KMS-11 (cell line): ENCODE results near the gene SLC25A17.

Experiments used
- H2AFZ ChIP-seq: fragments of 200-600 bp; sonication (generic); 2 replicates; pipeline ENCODE4 v1.6.1; 2016; ENCODE audit warnings: antibody characterized with exemption, mixed run types, low read depth
- H3K27ac ChIP-seq: fragments of 200-600 bp; sonication (generic); 2 replicates; pipeline ENCODE4 v1.6.1; 2016; ENCODE audit warnings: mild to moderate bottlenecking, mixed run types
- H3K27me3 ChIP-seq: fragments of 200-600 bp; sonication (generic); 2 replicates; pipeline ENCODE4 v1.6.1; 2017; ENCODE audit warnings: mild to moderate bottlenecking, low read depth, mixed run types, moderate library complexity; ENCODE audit not compliant: insufficient read depth
- H3K36me3 ChIP-seq: fragments of 200-600 bp; sonication (generic); 2 replicates; pipeline ENCODE4 v1.6.1; 2017; ENCODE audit warnings: mild to moderate bottlenecking, mixed run types; ENCODE audit not compliant: insufficient read depth
- H3K4me1 ChIP-seq: fragments of 200-600 bp; sonication (generic); 2 replicates; pipeline ENCODE4 v1.6.1; 2016; ENCODE audit warnings: mild to moderate bottlenecking, low read depth, mixed run types; ENCODE audit not compliant: poor library complexity, severe bottlenecking
- H3K4me2 ChIP-seq: fragments of 200-600 bp; sonication (generic); 2 replicates; pipeline ENCODE4 v1.7.0; 2016; ENCODE audit warnings: mild to moderate bottlenecking, mixed run types
- H3K4me3 ChIP-seq: fragments of 200-600 bp; sonication (generic); IDR thresholded peaks from 2 replicates; pipeline ENCODE4 v1.6.1; 2017; ENCODE audit warnings: low read depth, low read length, mixed read lengths; ENCODE audit not compliant: insufficient read depth
- H3K79me2 ChIP-seq: fragments of 200-600 bp; sonication (generic); 2 replicates; pipeline ENCODE4 v1.6.1; 2016; ENCODE audit warnings: low read depth, mixed run types; ENCODE audit not compliant: insufficient read depth
- H3K9ac ChIP-seq: fragments of 200-600 bp; sonication (generic); 2 replicates; pipeline ENCODE4 v1.6.1; 2016; ENCODE audit warnings: mild to moderate bottlenecking, mixed run types
- H4K20me1 ChIP-seq: fragments of 200-600 bp; sonication (generic); 2 replicates; pipeline ENCODE4 v1.6.1; 2016; ENCODE audit warnings: mild to moderate bottlenecking, mixed run types; ENCODE audit not compliant: insufficient read depth
- CTCF ChIP-seq: fragments of 200-600 bp; sonication (generic); conservative IDR thresholded peaks from 2 replicates; pipeline ENCODE4 v1.6.1; 2017; ENCODE audit warnings: low read depth, mild to moderate bottlenecking, antibody characterized with exemption, low read length, moderate library complexity, mixed read lengths

The SLC25A17 gene

GRCh38 chr22:40729284-40729683, 89.9 kb downstream of the SLC25A17 start:
- TF ChIP-seq CTCF, result no peak
- no peak overlapping the region for H3K9ac ChIP-seq
- H3K36me3 ChIP-seq, result no peaks in the 10 kb centered on the region
- H3K79me2 ChIP-seq, result no peaks in the 10 kb centered on the region
- H3K27ac ChIP-seq, result no peak overlapping the region
- no peaks in the 10 kb centered on the region for H3K4me1 ChIP-seq
- H3K27me3 ChIP-seq, result no peaks in the 10 kb centered on the region
- H4K20me1 ChIP-seq, result no peaks in the 10 kb centered on the region
- no peak overlapping the region for H3K4me3 ChIP-seq
- H2AFZ ChIP-seq, result no peak overlapping the region
- H3K4me2 ChIP-seq, result no peak overlapping the region

GRCh38 chr22:40728731-40729189, 90.4 kb downstream of the SLC25A17 start:
- H3K4me1 ChIP-seq, result no peaks in the 10 kb centered on the region
- no peak for TF ChIP-seq CTCF
- H2AFZ ChIP-seq, result no peak overlapping the region
- H3K9ac ChIP-seq, result no peak overlapping the region
- H4K20me1 ChIP-seq, result no peaks in the 10 kb centered on the region
- no peaks in the 10 kb centered on the region for H3K36me3 ChIP-seq
- no peak overlapping the region for H3K4me2 ChIP-seq
- H3K79me2 ChIP-seq, result no peaks in the 10 kb centered on the region
- no peak overlapping the region for H3K27ac ChIP-seq
- no peaks in the 10 kb centered on the region for H3K27me3 ChIP-seq
- H3K4me3 ChIP-seq, result no peak overlapping the region

GRCh38 chr22:40727964-40728615, 91.1 kb downstream of the SLC25A17 start:
- H3K27me3 ChIP-seq, result no peaks in the 10 kb centered on the region
- no peaks in the 10 kb centered on the region for H3K36me3 ChIP-seq
- H3K4me1 ChIP-seq, result no peaks in the 10 kb centered on the region
- no peak overlapping the region for H3K9ac ChIP-seq
- H3K79me2 ChIP-seq, result no peaks in the 10 kb centered on the region
- H2AFZ ChIP-seq, result no peak overlapping the region
- TF ChIP-seq CTCF, result no peak
- no peak overlapping the region for H3K27ac ChIP-seq
- no peak overlapping the region for H3K4me3 ChIP-seq
- H4K20me1 ChIP-seq, result no peaks in the 10 kb centered on the region
- H3K4me2 ChIP-seq, result no peak overlapping the region

GRCh38 chr22:40727070-40727963, 91.8 kb downstream of the SLC25A17 start:
- H3K27me3 ChIP-seq, result no peaks in the 10 kb centered on the region
- H3K4me3 ChIP-seq, result no peak overlapping the region
- no peak overlapping the region for H2AFZ ChIP-seq
- no peaks in the 10 kb centered on the region for H3K4me1 ChIP-seq
- H3K79me2 ChIP-seq, result no peaks in the 10 kb centered on the region
- no peaks in the 10 kb centered on the region for H4K20me1 ChIP-seq
- H3K9ac ChIP-seq, result no peak overlapping the region
- TF ChIP-seq CTCF, result no peak
- H3K27ac ChIP-seq, result no peak overlapping the region
- no peaks in the 10 kb centered on the region for H3K36me3 ChIP-seq
- H3K4me2 ChIP-seq, result no peak overlapping the region
